Stimulated activated memory B cell treated with anti-CD40 and anti-IgM and Interleukin-4, amounts not matched to agents 10 μg/mL and 1 μg/mL and 100 μg/mL, for 72 hours (primary cell): ENCODE measurements around the gene DPYSL3.

Source experiments
- ATAC-seq: fragments of 150-1000 bp; cut with Tn5 transposase; 2 replicates; pipeline ENCODE4 v1.10.0; 2021
- H3K27ac Mint-ChIP-seq: one replicate; pipeline ENCODE4 v1.8.0; 2022; ENCODE audit warnings: mild to moderate bottlenecking, mixed read lengths
- H3K27me3 Mint-ChIP-seq: one replicate; pipeline ENCODE4 v1.8.0; 2022; ENCODE audit warnings: mixed read lengths
- H3K36me3 Mint-ChIP-seq: one replicate; pipeline ENCODE4 v1.8.0; 2022; ENCODE audit warnings: mixed read lengths
- H3K4me1 Mint-ChIP-seq: one replicate; pipeline ENCODE4 v1.8.0; 2022; ENCODE audit warnings: mixed read lengths
- H3K4me3 Mint-ChIP-seq: one replicate; pipeline ENCODE4 v1.8.0; 2022; ENCODE audit warnings: mild to moderate bottlenecking, moderate library complexity, mixed read lengths
- H3K9me3 Mint-ChIP-seq: one replicate; pipeline ENCODE4 v1.8.0; 2022; ENCODE audit warnings: mixed read lengths

Gene DPYSL3

GRCh38 chr5:147487031-147487750 lies 22.7 kb downstream of the DPYSL3 start:
- H3K4me3 Mint-ChIP-seq = no peak overlapping the region
- no peaks in the 10 kb centered on the region for H3K36me3 Mint-ChIP-seq
- ATAC-seq = no peak
- no peak overlapping the region for H3K27ac Mint-ChIP-seq
- no peaks in the 10 kb centered on the region for H3K4me1 Mint-ChIP-seq
- H3K27me3 Mint-ChIP-seq = no peaks in the 10 kb centered on the region
- H3K9me3 Mint-ChIP-seq = peaks cover 2% of the 10 kb centered on the region

- no peaks in the 10 kb centered on the region for H3K4me1 Mint-ChIP-seq
- H3K9me3 Mint-ChIP-seq = peaks cover 2% of the 10 kb centered on the region
- no peak overlapping the region for H3K27ac Mint-ChIP-seq
- no peaks in the 10 kb centered on the region for H3K36me3 Mint-ChIP-seq
- no peak for ATAC-seq
- no peaks in the 10 kb centered on the region for H3K27me3 Mint-ChIP-seq
- H3K4me3 Mint-ChIP-seq = no peak overlapping the region
Measured at GRCh38 chr5:147485814-147486213, 24.1 kb downstream of the DPYSL3 start.

GRCh38 chr5:147485046-147485445 lies 24.8 kb downstream of the DPYSL3 start:
- Mint-ChIP-seq H3K27ac (no peak overlapping the region), H3K4me3 (no peak overlapping the region), H3K27me3 (no peaks in the 10 kb centered on the region), H3K4me1 (no peaks in the 10 kb centered on the region), H3K36me3 (no peaks in the 10 kb centered on the region), H3K9me3 (peaks cover 5% of the 10 kb centered on the region)
- no peak for ATAC-seq

- Mint-ChIP-seq H3K27me3 (no peaks in the 10 kb centered on the region), H3K36me3 (no peaks in the 10 kb centered on the region), H3K9me3 (peaks cover 5% of the 10 kb centered on the region), H3K27ac (no peak overlapping the region), H3K4me1 (no peaks in the 10 kb centered on the region), H3K4me3 (no peak overlapping the region)
- ATAC-seq = no peak
Measured at GRCh38 chr5:147484708-147485020, 25.2 kb downstream of the DPYSL3 start.

GRCh38 chr5:147483961-147484707 lies 25.7 kb downstream of the DPYSL3 start:
- ATAC-seq = no peak
- no peak overlapping the region for H3K4me3 Mint-ChIP-seq
- H3K27me3 Mint-ChIP-seq = no peaks in the 10 kb centered on the region
- H3K36me3 Mint-ChIP-seq = no peaks in the 10 kb centered on the region
- H3K27ac Mint-ChIP-seq = no peak overlapping the region
- no peaks in the 10 kb centered on the region for H3K4me1 Mint-ChIP-seq
- peaks cover 5% of the 10 kb centered on the region for H3K9me3 Mint-ChIP-seq

- H3K4me1 Mint-ChIP-seq = no peaks in the 10 kb centered on the region
- no peak for ATAC-seq
- H3K4me3 Mint-ChIP-seq = no peak overlapping the region
- H3K36me3 Mint-ChIP-seq = no peaks in the 10 kb centered on the region
- no peak overlapping the region for H3K27ac Mint-ChIP-seq
- no peaks in the 10 kb centered on the region for H3K27me3 Mint-ChIP-seq
- H3K9me3 Mint-ChIP-seq = peaks cover 5% of the 10 kb centered on the region
Measured at GRCh38 chr5:147483188-147483790, 26.6 kb downstream of the DPYSL3 start.

GRCh38 chr5:147482706-147483180 lies 27.1 kb downstream of the DPYSL3 start:
- Mint-ChIP-seq H3K4me1 (no peaks in the 10 kb centered on the region), H3K27me3 (no peaks in the 10 kb centered on the region), H3K9me3 (peaks cover 5% of the 10 kb centered on the region), H3K36me3 (no peaks in the 10 kb centered on the region), H3K4me3 (no peak overlapping the region), H3K27ac (no peak overlapping the region)
- ATAC-seq = no peak

GRCh38 chr5:147481874-147482705 lies 27.8 kb downstream of the DPYSL3 start:
- H3K4me3 Mint-ChIP-seq = no peak overlapping the region
- ATAC-seq = no peak
- H3K27ac Mint-ChIP-seq = no peak overlapping the region
- H3K9me3 Mint-ChIP-seq = peaks cover 7% of the 10 kb centered on the region
- H3K4me1 Mint-ChIP-seq = no peaks in the 10 kb centered on the region
- no peaks in the 10 kb centered on the region for H3K27me3 Mint-ChIP-seq
- no peaks in the 10 kb centered on the region for H3K36me3 Mint-ChIP-seq

- H3K4me3 Mint-ChIP-seq = no peak overlapping the region
- H3K27ac Mint-ChIP-seq = no peak overlapping the region
- no peak for ATAC-seq
- H3K9me3 Mint-ChIP-seq = peaks cover 7% of the 10 kb centered on the region
- no peaks in the 10 kb centered on the region for H3K27me3 Mint-ChIP-seq
- no peaks in the 10 kb centered on the region for H3K36me3 Mint-ChIP-seq
- H3K4me1 Mint-ChIP-seq = no peaks in the 10 kb centered on the region
Measured at GRCh38 chr5:147481376-147481775, 28.5 kb downstream of the DPYSL3 start.

GRCh38 chr5:147479949-147480348 lies 29.9 kb downstream of the DPYSL3 start:
- Mint-ChIP-seq H3K27me3 (no peaks in the 10 kb centered on the region), H3K9me3 (peaks cover 5% of the 10 kb centered on the region), H3K4me3 (no peak overlapping the region), H3K4me1 (no peaks in the 10 kb centered on the region), H3K36me3 (no peaks in the 10 kb centered on the region), H3K27ac (no peak overlapping the region)
- ATAC-seq = no peak

GRCh38 chr5:147479444-147479843 lies 30.4 kb downstream of the DPYSL3 start:
- Mint-ChIP-seq H3K9me3 (peaks cover 5% of the 10 kb centered on the region), H3K36me3 (no peaks in the 10 kb centered on the region), H3K27me3 (no peaks in the 10 kb centered on the region), H3K27ac (no peak overlapping the region), H3K4me3 (no peak overlapping the region), H3K4me1 (no peaks in the 10 kb centered on the region)
- no peak for ATAC-seq

- no peak for ATAC-seq
- H3K4me3 Mint-ChIP-seq = no peak overlapping the region
- no peaks in the 10 kb centered on the region for H3K36me3 Mint-ChIP-seq
- H3K27ac Mint-ChIP-seq = no peak overlapping the region
- no peaks in the 10 kb centered on the region for H3K27me3 Mint-ChIP-seq
- peaks cover 5% of the 10 kb centered on the region for H3K9me3 Mint-ChIP-seq
- no peaks in the 10 kb centered on the region for H3K4me1 Mint-ChIP-seq
Measured at GRCh38 chr5:147474140-147474539, 35.7 kb downstream of the DPYSL3 start.

- Mint-ChIP-seq H3K9me3 (peaks cover 5% of the 10 kb centered on the region), H3K4me1 (no peaks in the 10 kb centered on the region), H3K27me3 (no peaks in the 10 kb centered on the region), H3K27ac (no peak overlapping the region), H3K36me3 (no peaks in the 10 kb centered on the region), H3K4me3 (no peak overlapping the region)
- no peak for ATAC-seq
Measured at GRCh38 chr5:147472664-147473475, 37.0 kb downstream of the DPYSL3 start.

- no peaks in the 10 kb centered on the region for H3K4me1 Mint-ChIP-seq
Measured at GRCh38 chr5:147467973-147468508, 41.8 kb downstream of the DPYSL3 start.

More at GRCh38 chr5:147467973-147468508, 41.8 kb downstream of the DPYSL3 start:
- H3K4me3 Mint-ChIP-seq = no peak overlapping the region
- no peaks in the 10 kb centered on the region for H3K27me3 Mint-ChIP-seq
- H3K36me3 Mint-ChIP-seq = no peaks in the 10 kb centered on the region
- H3K27ac Mint-ChIP-seq = no peak overlapping the region
- peaks cover 2% of the 10 kb centered on the region for H3K9me3 Mint-ChIP-seq
- no peak for ATAC-seq
